SJSA1 (cell line): Measurements from ENCODE around the gene UBE2G2. TPM values are rescaled to one million over a fixed set of nuclear protein-coding genes. Genes with fewer than 3 reads are reported as not detected.

Experiments used
- DNase-seq, 2 experiments: peaks; one replicate each; pipeline ENCODE4 v3.0.0-alpha.2; 2015 to 2020; ENCODE audit warnings: low spot score in 2 of 2, low read depth in 1 of 2
- H3K27ac ChIP-seq: fragments of 250-450 bp; sonication (Bioruptor Pico); 2 replicates; pipeline ENCODE4 v1.5.1; 2020; ENCODE audit warnings: mild to moderate bottlenecking, moderate library complexity
- H3K27me3 ChIP-seq: fragments of 250-450 bp; sonication (Bioruptor Pico); replicated peaks from 2 replicates; pipeline ENCODE4 v1.5.1; 2020; ENCODE audit warnings: mild to moderate bottlenecking, moderate library complexity
- H3K36me3 ChIP-seq: fragments of 250-450 bp; sonication (Bioruptor Pico); 2 replicates; pipeline ENCODE4 v1.5.1; 2020; ENCODE audit warnings: mild to moderate bottlenecking
- H3K4me1 ChIP-seq: fragments of 250-450 bp; sonication (Bioruptor Pico); replicated peaks from 2 replicates; pipeline ENCODE4 v1.6.1; 2021; ENCODE audit warnings: mild to moderate bottlenecking
- H3K4me3 ChIP-seq: fragments of 250-450 bp; sonication (Bioruptor Pico); 2 replicates; pipeline ENCODE4 v1.5.1; 2020; ENCODE audit warnings: mild to moderate bottlenecking
- H3K9me3 ChIP-seq: fragments of 250-450 bp; sonication (Bioruptor Pico); replicated peaks from 2 replicates; pipeline ENCODE4 v1.5.1; 2020; ENCODE audit warnings: mild to moderate bottlenecking
- total RNA-seq: library from RNA; depleted of rRNA; stranded (reverse); fragments of >200 nt; shearing (Covaris generic); gene quantifications from 2 replicates; pipeline ENCODE4 v1.2.3, GENCODE V29; 2014

The UBE2G2 gene
- total RNA-seq, 1 experiment from 2014 or later: 74.7 TPM

DNA sequence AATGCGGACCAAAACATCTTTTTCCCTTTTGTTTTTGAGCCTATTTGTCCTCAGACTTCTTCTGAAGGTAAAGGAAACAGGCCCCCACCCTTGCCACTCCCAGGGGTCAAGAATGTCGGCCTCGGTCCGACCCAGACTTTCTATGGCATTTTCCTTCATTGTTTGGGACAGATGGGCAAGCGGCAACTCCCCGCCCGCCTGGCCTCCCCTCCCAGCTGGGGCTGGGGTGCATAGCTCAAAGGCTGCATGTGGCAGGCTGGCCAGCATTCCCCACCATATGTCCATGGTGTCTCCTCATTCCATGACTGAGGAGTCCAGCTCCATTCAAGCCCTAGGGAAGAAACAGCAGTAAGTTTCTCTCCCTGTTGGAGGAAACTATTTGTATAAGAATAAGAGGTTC, 60.9 kb downstream of the UBE2G2 start:
- Histone ChIP-seq H3K27me3 (peaks cover 31% of the 10 kb centered on the region), H3K27ac (no peak overlapping the region), H3K9me3 (no peaks in the 10 kb centered on the region), H3K4me3 (no peak overlapping the region), H3K36me3 (no peaks in the 10 kb centered on the region), H3K4me1 (no peaks in the 10 kb centered on the region)
- DNase-seq: no peak

DNA sequence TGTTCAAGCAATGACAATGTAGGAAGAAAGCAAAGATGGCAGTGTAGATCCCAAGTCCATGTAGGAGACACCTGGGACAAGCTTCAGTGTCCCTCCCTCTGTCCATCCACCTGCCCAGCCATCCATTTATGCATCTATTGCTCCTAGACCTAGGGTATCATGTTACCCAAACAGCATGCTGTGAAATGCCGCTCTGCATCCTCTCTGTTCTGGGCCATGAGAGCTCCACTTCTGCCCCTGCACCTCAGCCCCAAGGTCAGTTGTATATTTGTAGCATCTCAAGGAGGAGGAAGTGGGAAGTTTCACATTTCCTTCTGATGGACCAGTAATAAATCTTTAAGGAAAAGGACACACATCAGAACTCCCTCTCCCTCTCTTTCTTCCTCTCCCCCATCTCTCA, 62.3 kb downstream of the UBE2G2 start:
- no peak overlapping the region for H3K27ac ChIP-seq
- no peak overlapping the region for H3K4me3 ChIP-seq
- DNase-seq: no peak
- peaks cover 31% of the 10 kb centered on the region for H3K27me3 ChIP-seq
- no peaks in the 10 kb centered on the region for H3K4me1 ChIP-seq
- no peaks in the 10 kb centered on the region for H3K9me3 ChIP-seq
- no peaks in the 10 kb centered on the region for H3K36me3 ChIP-seq

- Histone ChIP-seq H3K9me3 (no peaks in the 10 kb centered on the region), H3K36me3 (no peaks in the 10 kb centered on the region), H3K4me3 (no peak overlapping the region), H3K27ac (no peak overlapping the region), H3K27me3 (peaks cover 27% of the 10 kb centered on the region), H3K4me1 (no peaks in the 10 kb centered on the region)
- DNase-seq: no peak
Measured at GRCh38 chr21:44738621-44739020, 63.0 kb downstream of the UBE2G2 start.

- Histone ChIP-seq H3K4me1 (no peaks in the 10 kb centered on the region), H3K36me3 (no peaks in the 10 kb centered on the region), H3K27ac (no peak overlapping the region), H3K9me3 (no peaks in the 10 kb centered on the region), H3K27me3 (peaks cover 21% of the 10 kb centered on the region), H3K4me3 (no peak overlapping the region)
- no peak for DNase-seq
Measured at GRCh38 chr21:44737706-44738354, 63.8 kb downstream of the UBE2G2 start.

- H3K27me3 ChIP-seq: peaks cover 27% of the 10 kb centered on the region
- no peak overlapping the region for H3K27ac ChIP-seq
- H3K4me1 ChIP-seq: no peaks in the 10 kb centered on the region
- H3K36me3 ChIP-seq: no peaks in the 10 kb centered on the region
- DNase-seq: no peak
- no peak overlapping the region for H3K4me3 ChIP-seq
- H3K9me3 ChIP-seq: no peaks in the 10 kb centered on the region
Measured at GRCh38 chr21:44736291-44737004, 65.2 kb downstream of the UBE2G2 start.

GRCh38 chr21:44735821-44736220, 65.8 kb downstream of the UBE2G2 start:
- no peaks in the 10 kb centered on the region for H3K36me3 ChIP-seq
- H3K27me3 ChIP-seq: peaks cover 33% of the 10 kb centered on the region
- no peak overlapping the region for H3K27ac ChIP-seq
- no peaks in the 10 kb centered on the region for H3K4me1 ChIP-seq
- no peaks in the 10 kb centered on the region for H3K9me3 ChIP-seq
- H3K4me3 ChIP-seq: no peak overlapping the region
- no peak for DNase-seq

- H3K9me3 ChIP-seq: no peaks in the 10 kb centered on the region
- H3K27ac ChIP-seq: no peak overlapping the region
- peaks cover 31% of the 10 kb centered on the region for H3K27me3 ChIP-seq
- H3K4me1 ChIP-seq: no peaks in the 10 kb centered on the region
- H3K36me3 ChIP-seq: no peaks in the 10 kb centered on the region
- no peak for DNase-seq
- H3K4me3 ChIP-seq: no peak overlapping the region
Measured at GRCh38 chr21:44734841-44735240, 66.8 kb downstream of the UBE2G2 start.

DNA sequence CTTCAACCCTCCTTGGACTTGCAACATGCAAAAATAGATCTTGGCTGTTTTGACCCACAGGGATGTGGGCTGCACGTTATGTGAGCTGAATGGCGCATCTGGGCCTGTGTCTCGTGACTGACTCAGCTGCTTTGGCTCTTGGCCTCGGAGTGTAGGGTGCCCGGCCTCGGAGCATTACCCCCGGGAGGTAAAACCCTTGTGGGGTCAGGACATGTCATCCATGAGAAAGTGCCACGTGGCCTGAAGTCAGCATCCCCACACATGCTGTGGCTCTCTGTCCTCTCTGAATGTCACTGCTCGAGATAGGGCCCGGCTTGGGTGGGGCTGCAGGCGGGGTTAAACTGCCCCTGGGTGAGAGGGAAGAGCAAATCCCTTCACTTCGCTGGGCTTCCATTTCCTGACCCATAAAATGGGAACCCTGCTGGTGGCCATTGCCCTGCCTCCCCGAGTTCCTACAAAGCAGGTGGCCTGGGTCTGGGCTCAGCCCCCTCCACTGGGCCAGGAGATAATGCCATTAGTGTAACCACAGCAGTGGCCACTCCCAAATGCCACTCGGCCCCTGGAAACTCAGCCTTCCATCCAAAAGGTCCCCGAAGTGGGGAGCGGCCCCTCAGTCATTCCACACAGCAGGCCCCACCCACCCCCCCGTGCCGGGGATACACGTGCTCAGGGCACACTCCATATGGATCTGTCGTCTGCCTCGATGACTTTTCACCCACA, 67.4 kb downstream of the UBE2G2 start:
- no peaks in the 10 kb centered on the region for H3K4me1 ChIP-seq
- peaks cover 27% of the 10 kb centered on the region for H3K27me3 ChIP-seq
- H3K36me3 ChIP-seq: no peaks in the 10 kb centered on the region
- no peak overlapping the region for H3K4me3 ChIP-seq
- DNase-seq: no peak
- H3K9me3 ChIP-seq: no peaks in the 10 kb centered on the region
- H3K27ac ChIP-seq: no peak overlapping the region

- peaks cover 27% of the 10 kb centered on the region for H3K27me3 ChIP-seq
- H3K4me3 ChIP-seq: no peak overlapping the region
- no peak for DNase-seq
- H3K27ac ChIP-seq: no peak overlapping the region
- no peaks in the 10 kb centered on the region for H3K9me3 ChIP-seq
- no peaks in the 10 kb centered on the region for H3K36me3 ChIP-seq
- no peaks in the 10 kb centered on the region for H3K4me1 ChIP-seq
Measured at GRCh38 chr21:44732956-44733355, 68.7 kb downstream of the UBE2G2 start.

- no peak overlapping the region for H3K27ac ChIP-seq
Measured at GRCh38 chr21:44732263-44732662, 69.4 kb downstream of the UBE2G2 start.

GRCh38 chr21:44730951-44731579, 70.6 kb downstream of the UBE2G2 start:
- no peak for DNase-seq
- H3K27ac ChIP-seq: no peak overlapping the region
- no peak overlapping the region for H3K4me3 ChIP-seq
- no peaks in the 10 kb centered on the region for H3K36me3 ChIP-seq
- no peaks in the 10 kb centered on the region for H3K9me3 ChIP-seq
- peaks cover 31% of the 10 kb centered on the region for H3K27me3 ChIP-seq
- no peaks in the 10 kb centered on the region for H3K4me1 ChIP-seq

More at GRCh38 chr21:44732263-44732662, 69.4 kb downstream of the UBE2G2 start:
- no peak overlapping the region for H3K4me3 ChIP-seq
- peaks cover 25% of the 10 kb centered on the region for H3K27me3 ChIP-seq
- no peak for DNase-seq
- no peaks in the 10 kb centered on the region for H3K36me3 ChIP-seq
- H3K4me1 ChIP-seq: no peaks in the 10 kb centered on the region
- H3K9me3 ChIP-seq: no peaks in the 10 kb centered on the region

GRCh38 chr21:44730028-44730395, 71.6 kb downstream of the UBE2G2 start:
- Histone ChIP-seq H3K36me3 (no peaks in the 10 kb centered on the region), H3K27me3 (peaks cover 31% of the 10 kb centered on the region), H3K9me3 (no peaks in the 10 kb centered on the region), H3K4me1 (no peaks in the 10 kb centered on the region), H3K4me3 (no peak overlapping the region), H3K27ac (no peak overlapping the region)
- DNase-seq: no peak

GRCh38 chr21:44729336-44730027, 72.1 kb downstream of the UBE2G2 start:
- Histone ChIP-seq H3K27ac (no peak overlapping the region), H3K9me3 (no peaks in the 10 kb centered on the region), H3K4me1 (no peaks in the 10 kb centered on the region), H3K4me3 (no peak overlapping the region), H3K36me3 (no peaks in the 10 kb centered on the region), H3K27me3 (peaks cover 31% of the 10 kb centered on the region)
- no peak for DNase-seq
